Mesenchymal stem cell (in vitro differentiated cells and primary cell): ENCODE measurements around the gene KRT8.

ENCODE experiments used
- DNase-seq: peaks from one replicate; pipeline ENCODE4 v3.0.0-alpha.2; 2013
- H2AFZ ChIP-seq: one replicate; pipeline ENCODE4 v1.6.1; 2013; ENCODE audit warnings: low read depth, mild to moderate bottlenecking, control low read depth, inconsistent platforms, low read length, moderate library complexity
- H2AK5ac ChIP-seq: 2 replicates; pipeline ENCODE4 v1.6.1; 2013; ENCODE audit warnings: low read length, moderate library complexity, mild to moderate bottlenecking, inconsistent platforms; ENCODE audit not compliant: severe bottlenecking
- H2BK120ac ChIP-seq: one replicate; pipeline ENCODE4 v1.6.1; 2013; ENCODE audit warnings: low read depth, mild to moderate bottlenecking, inconsistent platforms, low read length, moderate library complexity
- H2BK12ac ChIP-seq, 2 experiments: one replicate each; pipeline ENCODE4 v1.6.1; 2013; ENCODE audit warnings: inconsistent platforms in 2 of 2, low read length in 2 of 2, mild to moderate bottlenecking in 2 of 2, moderate library complexity in 2 of 2, control low read depth in 1 of 2
- H2BK15ac ChIP-seq: one replicate; pipeline ENCODE4 v1.6.1; 2013; ENCODE audit warnings: mild to moderate bottlenecking, low read depth, inconsistent platforms; ENCODE audit not compliant: poor library complexity, severe bottlenecking
- H2BK5ac ChIP-seq: 2 replicates; pipeline ENCODE4 v1.6.1; 2013; ENCODE audit warnings: low read depth, mild to moderate bottlenecking, low read length, control low read depth, inconsistent platforms; ENCODE audit not compliant: poor library complexity, severe bottlenecking
- H3K14ac ChIP-seq, 2 experiments: one replicate each; pipeline ENCODE4 v1.6.1; 2013; ENCODE audit warnings: inconsistent platforms in 2 of 2, low read length in 2 of 2, control low read depth in 1 of 2, mild to moderate bottlenecking in 1 of 2, moderate library complexity in 1 of 2
- H3K18ac ChIP-seq, 2 experiments: one replicate each; pipeline ENCODE4 v1.6.1; 2013; ENCODE audit warnings: inconsistent platforms in 2 of 2, low read length in 2 of 2, control low read depth in 1 of 2, low read depth in 1 of 2, mild to moderate bottlenecking in 1 of 2
- H3K23ac ChIP-seq, 2 experiments: one replicate each; pipeline ENCODE4 v1.6.1; 2013; ENCODE audit warnings: inconsistent platforms in 2 of 2, low read length in 2 of 2, mild to moderate bottlenecking in 2 of 2, moderate library complexity in 2 of 2, control low read depth in 1 of 2
- H3K27ac ChIP-seq: 2 replicates; pipeline ENCODE4 v1.5.1; 2013; ENCODE audit warnings: mild to moderate bottlenecking, moderate library complexity, low read length, control low read depth, inconsistent platforms; ENCODE audit not compliant: poor library complexity, severe bottlenecking
- H3K27me3 ChIP-seq, 2 experiments: 2 replicates each; pipeline versions ENCODE4 v1.6.1 to v1.7.0; 2013; ENCODE audit warnings: low read length in 2 of 2, mild to moderate bottlenecking in 2 of 2, moderate library complexity in 2 of 2, control low read depth in 1 of 2, inconsistent platforms in 1 of 2; ENCODE audit not compliant: control insufficient read depth in 1 of 2, insufficient read depth in 1 of 2
- H3K36me3 ChIP-seq, 2 experiments: 2 replicates each; pipeline versions ENCODE4 v1.6.1 to v1.7.0; 2013; ENCODE audit warnings: low read length in 2 of 2, control low read depth in 1 of 2, inconsistent platforms in 1 of 2, low read depth in 1 of 2, mild to moderate bottlenecking in 1 of 2; ENCODE audit not compliant: insufficient read depth in 2 of 2, control insufficient read depth in 1 of 2
- H3K4ac ChIP-seq, 2 experiments: one replicate each; pipeline ENCODE4 v1.6.1; 2013; ENCODE audit warnings: inconsistent platforms in 2 of 2, low read length in 2 of 2, mild to moderate bottlenecking in 2 of 2, moderate library complexity in 2 of 2, control low read depth in 1 of 2, low read depth in 1 of 2
- H3K4me1 ChIP-seq: 2 replicates; pipeline ENCODE4 v1.6.1; 2013; ENCODE audit warnings: low read depth, low read length, control low read depth; ENCODE audit not compliant: control insufficient read depth, insufficient read depth
- H3K4me2 ChIP-seq: 2 replicates; pipeline ENCODE4 v1.6.1; 2013; ENCODE audit warnings: low read length, mild to moderate bottlenecking, inconsistent platforms; ENCODE audit not compliant: poor library complexity, severe bottlenecking
- H3K4me3 ChIP-seq, 2 experiments: 2 replicates each; pipeline versions ENCODE4 v1.5.1 to v1.7.0; 2013; ENCODE audit warnings: low read length in 2 of 2, mild to moderate bottlenecking in 2 of 2, control low read depth in 1 of 2, low read depth in 1 of 2; ENCODE audit not compliant: insufficient read depth in 1 of 2
- H3K79me1 ChIP-seq: replicated peaks from 2 replicates; pipeline ENCODE4 v1.6.1; 2013; ENCODE audit warnings: mild to moderate bottlenecking, control low read depth, low read length, inconsistent platforms; ENCODE audit not compliant: poor library complexity, severe bottlenecking
- H3K9ac ChIP-seq: 2 replicates; pipeline ENCODE4 v1.7.0; 2013; ENCODE audit warnings: mild to moderate bottlenecking, low read length, moderate library complexity
- H3K9me3 ChIP-seq: 2 replicates; pipeline ENCODE4 v1.7.0; 2013; ENCODE audit warnings: mild to moderate bottlenecking, low read length; ENCODE audit not compliant: control insufficient read depth
- H4K8ac ChIP-seq: one replicate; pipeline ENCODE4 v1.6.1; 2013; ENCODE audit warnings: inconsistent platforms, mild to moderate bottlenecking, low read length, moderate library complexity
- H4K91ac ChIP-seq: one replicate; pipeline ENCODE4 v1.6.1; 2013; ENCODE audit warnings: mild to moderate bottlenecking, low read length, inconsistent platforms
- WGBS: methylation state at CpG from one replicate; pipeline ENCODE4 v1.1.7; 2013; ENCODE audit warnings: mixed read lengths; 5-methylcytosine and 5-hydroxymethylcytosine counted together

Gene KRT8

DNA sequence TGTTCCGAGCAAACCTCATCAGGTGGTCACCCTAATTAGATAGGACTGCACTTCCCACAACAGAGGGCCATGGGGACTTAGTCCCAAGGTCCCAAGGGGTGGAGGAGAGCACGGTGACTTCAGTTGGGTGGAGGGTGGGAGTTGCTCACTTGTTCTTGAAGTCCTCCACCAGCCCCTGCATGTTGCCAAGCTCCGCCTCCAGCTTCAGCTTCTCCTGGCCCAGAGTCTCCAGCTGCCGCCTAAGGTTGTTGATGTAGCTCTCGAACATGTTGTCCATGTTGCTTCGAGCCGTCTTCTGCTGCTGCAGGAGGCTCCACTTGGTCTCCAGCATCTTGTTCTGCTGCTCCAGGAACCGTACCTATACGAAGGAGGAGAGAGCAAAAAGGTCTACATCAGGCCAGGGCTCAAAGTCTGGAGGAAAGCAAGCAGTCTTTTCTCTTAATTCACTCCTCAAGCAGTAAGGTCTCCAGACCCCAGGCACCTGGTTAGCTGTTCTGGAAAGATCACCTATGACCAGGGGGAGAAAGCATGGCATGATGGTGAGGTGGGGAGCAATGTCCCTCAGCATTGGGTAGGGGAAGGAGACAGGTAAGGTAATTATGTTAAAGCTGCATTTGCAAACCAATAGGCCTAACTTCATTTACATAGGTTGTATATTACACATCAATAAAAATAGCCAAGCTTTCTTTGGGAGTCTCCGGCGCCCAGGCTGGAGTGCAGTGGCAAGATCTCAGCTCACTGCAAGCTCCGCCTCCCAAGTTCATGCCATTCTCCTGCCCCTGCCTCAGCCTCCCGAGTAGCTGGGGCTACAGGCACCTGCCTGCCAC lies 2.9 kb downstream of the KRT8 start:
- Histone ChIP-seq H3K79me1 (peaks cover 26% of the 10 kb centered on the region), H2AFZ (no peak overlapping the region), H3K27ac (no peak overlapping the region), H3K18ac (peak overlapping the region in 1 of 2 experiments; percentile 28), H2BK15ac (no peak overlapping the region), H3K14ac (no peak overlapping the region), H3K4me3 (no peak overlapping the region), H3K9ac (no peak overlapping the region), H3K4ac (no peak overlapping the region), H2BK12ac (no peak overlapping the region), H4K8ac (no peak overlapping the region), H2AK5ac (no peak overlapping the region), H3K23ac (no peak overlapping the region), H3K4me2 (no peak overlapping the region), H3K36me3 (peaks cover 0 to 53% of the 10 kb centered on the region in 2 experiments), H3K9me3 (no peaks in the 10 kb centered on the region), H3K4me1 (peaks cover 7% of the 10 kb centered on the region), H2BK120ac (no peak overlapping the region), H2BK5ac (no peak overlapping the region), H4K91ac (no peak overlapping the region), H3K27me3 (no peaks in the 10 kb centered on the region)
- no peak for DNase-seq
- 88% methylated on average over 13 of the region's 13 CpGs for WGBS

DNA sequence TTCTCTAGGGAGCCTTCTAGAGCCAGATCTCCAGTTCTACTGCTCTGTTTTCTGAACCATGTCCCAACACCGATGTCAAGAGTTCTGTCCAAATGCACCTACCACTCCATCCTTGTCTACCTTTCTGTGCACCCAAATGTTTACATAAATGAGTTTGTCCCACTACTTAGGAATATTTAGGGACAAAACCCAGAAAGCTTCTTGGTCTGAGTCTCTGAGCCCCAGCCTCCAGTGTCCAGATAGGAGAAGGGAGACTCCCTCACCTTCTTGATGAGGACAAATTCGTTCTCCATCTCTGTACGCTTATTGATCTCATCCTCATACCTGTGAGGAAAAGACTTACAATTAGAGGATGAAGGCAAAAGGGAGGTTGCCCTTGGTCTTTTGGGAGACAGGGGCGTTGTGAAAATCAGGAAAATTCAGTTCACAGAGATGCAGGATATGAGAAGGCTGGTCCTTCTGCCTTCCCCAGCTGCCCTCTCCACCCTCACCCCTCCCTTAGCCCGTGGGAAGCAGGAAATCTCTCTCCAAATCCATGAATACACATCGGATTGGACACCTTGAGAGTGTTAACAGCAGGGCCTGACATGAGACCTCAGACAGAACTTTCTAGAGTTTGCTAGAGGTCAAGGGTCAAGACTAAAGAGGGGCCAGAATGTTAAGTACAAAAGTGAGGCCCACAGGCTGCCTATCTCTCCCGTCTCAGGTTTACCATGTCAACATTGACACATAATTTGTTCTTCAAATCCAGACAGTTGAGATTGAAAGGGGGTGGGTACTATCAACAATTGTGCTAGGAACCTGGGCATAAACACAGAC lies 3.8 kb downstream of the KRT8 start:
- Histone ChIP-seq H3K14ac (no peak overlapping the region), H4K91ac (no peak overlapping the region), H3K79me1 (peaks cover 22% of the 10 kb centered on the region), H4K8ac (no peak overlapping the region), H3K23ac (no peak overlapping the region), H2AFZ (no peak overlapping the region), H3K36me3 (peaks cover 0 to 62% of the 10 kb centered on the region in 2 experiments), H3K9ac (no peak overlapping the region), H2BK120ac (no peak overlapping the region), H3K18ac (peak overlapping the region in 1 of 2 experiments; percentile 28), H3K4me3 (no peak overlapping the region), H3K4ac (no peak overlapping the region), H3K27me3 (peaks cover 0 to 7% of the 10 kb centered on the region in 2 experiments), H2BK12ac (no peak overlapping the region), H2BK15ac (no peak overlapping the region), H3K4me2 (no peak overlapping the region), H3K9me3 (no peaks in the 10 kb centered on the region), H2BK5ac (no peak overlapping the region), H3K4me1 (peaks cover 7% of the 10 kb centered on the region), H2AK5ac (no peak overlapping the region), H3K27ac (no peak overlapping the region)
- WGBS = 33% methylated on average over 3 of the region's 7 CpGs
- DNase-seq = no peak

DNA sequence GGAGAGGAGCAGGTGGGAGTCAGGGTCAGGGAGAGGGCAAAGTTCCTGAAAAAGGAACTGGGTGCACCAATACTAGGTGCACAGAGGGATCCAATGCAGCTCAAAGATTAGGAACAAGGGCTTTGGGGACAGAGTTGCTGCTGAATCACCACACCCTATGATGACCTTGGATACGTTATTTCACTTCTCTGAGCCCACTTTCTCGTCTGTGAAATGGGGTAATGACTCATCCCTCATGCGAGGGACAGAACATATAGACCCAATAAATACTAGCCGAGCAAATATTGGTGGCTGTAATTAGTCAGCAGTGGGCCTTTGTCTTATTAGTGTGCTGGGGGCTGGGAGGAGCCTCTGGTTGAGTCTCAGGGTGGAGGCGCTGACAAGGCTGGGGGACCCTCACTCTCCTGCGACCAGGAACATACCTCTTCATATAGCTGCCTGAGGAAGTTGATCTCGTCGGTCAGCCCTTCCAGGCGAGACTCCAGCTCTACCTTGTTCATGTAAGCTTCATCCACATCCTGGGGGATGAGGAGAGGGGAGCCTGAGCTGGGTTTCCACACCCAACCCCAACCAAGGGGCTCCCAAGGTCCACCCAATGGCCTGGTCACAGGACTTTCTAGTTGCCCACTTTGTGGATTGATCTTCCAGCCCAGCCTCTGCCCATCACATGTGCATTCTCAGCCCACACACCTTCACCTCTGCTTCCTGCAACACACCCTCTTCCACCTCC lies 4.5 kb downstream of the KRT8 start:
- H3K27ac ChIP-seq = no peak overlapping the region
- no peak overlapping the region for H2BK15ac ChIP-seq
- no peak overlapping the region for H2AFZ ChIP-seq
- peaks cover 0 to 15% of the 10 kb centered on the region in 2 experiments for H3K27me3 ChIP-seq
- H2BK5ac ChIP-seq = no peak overlapping the region
- H3K4me2 ChIP-seq = no peak overlapping the region
- H3K4me1 ChIP-seq = peaks cover 9% of the 10 kb centered on the region
- H3K9ac ChIP-seq = no peak overlapping the region
- no peaks in the 10 kb centered on the region for H3K9me3 ChIP-seq
- peaks cover 22% of the 10 kb centered on the region for H3K79me1 ChIP-seq
- H2BK120ac ChIP-seq = no peak overlapping the region
- no peak overlapping the region for H3K4me3 ChIP-seq
- no peak overlapping the region for H2BK12ac ChIP-seq
- no peak overlapping the region for H2AK5ac ChIP-seq
- no peak overlapping the region for H3K23ac ChIP-seq
- no peak overlapping the region for H3K4ac ChIP-seq
- 81% methylated on average over 7 of the region's 9 CpGs for WGBS
- peaks cover 0 to 66% of the 10 kb centered on the region in 2 experiments for H3K36me3 ChIP-seq
- no peak overlapping the region for H3K14ac ChIP-seq
- no peak for DNase-seq
- H4K8ac ChIP-seq = peak overlapping the region; percentile 24
- no peak overlapping the region for H3K18ac ChIP-seq
- no peak overlapping the region for H4K91ac ChIP-seq
